Neuronal stem cell (in vitro differentiated cells): ENCODE data around the gene CD244.
A peak's percentile ranks its signal among the peaks of the same experiment; 100 is the strongest.

ENCODE experiments used
- DNase-seq: peaks from one replicate; pipeline ENCODE4 v3.0.0-alpha.2; 2013; ENCODE audit warnings: low spot score
- H2AFZ ChIP-seq: one replicate; pipeline ENCODE4 v1.6.1; 2013; ENCODE audit warnings: mild to moderate bottlenecking, low read length, inconsistent platforms
- H2AK5ac ChIP-seq: 2 replicates; pipeline ENCODE4 v1.6.1; 2013; ENCODE audit warnings: low read depth, mild to moderate bottlenecking, inconsistent platforms, low read length, moderate library complexity, mixed read lengths
- H2BK120ac ChIP-seq: 2 replicates; pipeline ENCODE4 v1.6.1; 2013; ENCODE audit warnings: low read depth, mild to moderate bottlenecking, inconsistent platforms, low read length, moderate library complexity, mixed read lengths
- H2BK12ac ChIP-seq: one replicate; pipeline ENCODE4 v1.6.1; 2013; ENCODE audit warnings: low read length, inconsistent platforms
- H2BK15ac ChIP-seq: 2 replicates; pipeline ENCODE4 v1.6.1; 2013; ENCODE audit warnings: mild to moderate bottlenecking, low read length, inconsistent platforms, mixed read lengths
- H2BK5ac ChIP-seq: one replicate; pipeline ENCODE4 v1.6.1; 2013; ENCODE audit warnings: inconsistent platforms, mild to moderate bottlenecking, low read length, moderate library complexity
- H3K14ac ChIP-seq: one replicate; pipeline ENCODE4 v1.6.1; 2013; ENCODE audit warnings: low read length, inconsistent platforms
- H3K18ac ChIP-seq: 2 replicates; pipeline ENCODE4 v1.6.1; 2013; ENCODE audit warnings: low read length, inconsistent platforms
- H3K23ac ChIP-seq: 2 replicates; pipeline ENCODE4 v1.6.1; 2013; ENCODE audit warnings: low read depth, mild to moderate bottlenecking, mixed read lengths, low read length, inconsistent platforms; ENCODE audit not compliant: poor library complexity
- H3K27ac ChIP-seq: replicated peaks from 3 replicates; pipeline ENCODE4 v1.5.1; 2013; ENCODE audit warnings: low read length, inconsistent platforms
- H3K27me3 ChIP-seq, 3 experiments: 2 replicates each; pipeline ENCODE4 v1.6.1; 2013; ENCODE audit warnings: low read length in 3 of 3, mild to moderate bottlenecking in 2 of 3, inconsistent platforms in 1 of 3, low read depth in 1 of 3, mixed read lengths in 1 of 3, moderate library complexity in 1 of 3; ENCODE audit not compliant: control insufficient read depth in 3 of 3, insufficient read depth in 3 of 3
- H3K36me3 ChIP-seq, 2 donors: replicated peaks in 1 of 2; 2 replicates each; pipeline ENCODE4 v1.6.1; 2013; ENCODE audit warnings: low read length in 2 of 2; ENCODE audit not compliant: control insufficient read depth in 2 of 2, insufficient read depth in 2 of 2
- H3K4ac ChIP-seq: 2 replicates; pipeline ENCODE4 v1.6.1; 2013; ENCODE audit warnings: inconsistent platforms, mild to moderate bottlenecking, low read length, moderate library complexity
- H3K4me1 ChIP-seq, 2 donors: 1 replicate in 1 of 2; 2 replicates in 1 of 2; pipeline ENCODE4 v1.6.1; 2013; ENCODE audit warnings: low read length in 2 of 2, low read depth in 1 of 2; ENCODE audit not compliant: control insufficient read depth in 2 of 2, insufficient read depth in 1 of 2
- H3K4me2 ChIP-seq: one replicate; pipeline ENCODE4 v1.6.1; 2013; ENCODE audit warnings: mild to moderate bottlenecking, low read length, inconsistent platforms; ENCODE audit not compliant: insufficient read depth, poor library complexity, severe bottlenecking
- H3K4me3 ChIP-seq, 2 donors: 2 replicates each; pipeline ENCODE4 v1.5.1; 2013; ENCODE audit warnings: low read length in 2 of 2, mild to moderate bottlenecking in 2 of 2, inconsistent platforms in 1 of 2, moderate library complexity in 1 of 2
- H3K79me1 ChIP-seq: one replicate; pipeline ENCODE4 v1.6.1; 2013; ENCODE audit warnings: low read depth, mild to moderate bottlenecking, inconsistent platforms, low read length, moderate library complexity
- H3K9ac ChIP-seq: one replicate; pipeline ENCODE4 v1.6.1; 2013; ENCODE audit warnings: mild to moderate bottlenecking, low read depth, low read length, inconsistent platforms; ENCODE audit not compliant: poor library complexity
- H3K9me3 ChIP-seq, 2 donors: replicated peaks in 1 of 2; 2 replicates each; pipeline versions ENCODE3 to v1.6.1; 2013; ENCODE audit warnings: low read length in 2 of 2, mild to moderate bottlenecking in 2 of 2, inconsistent platforms in 1 of 2, low read depth in 1 of 2, mixed read lengths in 1 of 2, moderate library complexity in 1 of 2; ENCODE audit not compliant: control insufficient read depth in 2 of 2, insufficient read depth in 1 of 2
- H4K8ac ChIP-seq: one replicate; pipeline ENCODE4 v1.6.1; 2013; ENCODE audit warnings: low read depth, mild to moderate bottlenecking, inconsistent platforms, low read length, moderate library complexity
- H4K91ac ChIP-seq: one replicate; pipeline ENCODE4 v1.6.1; 2013; ENCODE audit warnings: low read length, low read depth, mild to moderate bottlenecking, inconsistent platforms; ENCODE audit not compliant: poor library complexity
- WGBS, 2 donors: extraction: QIAGEN DNeasy Blood & Tissue Kit; methylation state at CpG; one replicate each; pipeline ENCODE4 v1.1.7; 2013; ENCODE audit warnings: missing lambda C conversion rate in 2 of 2, mixed read lengths in 1 of 2; ENCODE audit not compliant: insufficient read length in 2 of 2, insufficient replicate concordance in 1 of 2; ENCODE audit errors: extremely low coverage in 2 of 2; 5-methylcytosine and 5-hydroxymethylcytosine counted together

CD244 gene

GRCh38 chr1:160863061-160863773 is 530 bp upstream of the CD244 start:
- no peaks in the 10 kb centered on the region for H3K9me3 ChIP-seq
- no peak overlapping the region for H2BK15ac ChIP-seq
- no peak overlapping the region for H3K27ac ChIP-seq
- no peak overlapping the region for H4K8ac ChIP-seq
- no peak overlapping the region for H3K9ac ChIP-seq
- H2AK5ac ChIP-seq = no peak overlapping the region
- no peak overlapping the region for H3K4me3 ChIP-seq
- H4K91ac ChIP-seq = no peak overlapping the region
- no peaks in the 10 kb centered on the region for H3K27me3 ChIP-seq
- no peaks in the 10 kb centered on the region for H3K36me3 ChIP-seq
- no peak overlapping the region for H2BK120ac ChIP-seq
- no peak overlapping the region for H3K14ac ChIP-seq
- peak overlapping the region; percentile 80 for H3K18ac ChIP-seq
- H3K4ac ChIP-seq = no peak overlapping the region
- peaks cover 0 to 9% of the 10 kb centered on the region in 2 donors for H3K4me1 ChIP-seq
- DNase-seq = no peak
- no peak overlapping the region for H3K23ac ChIP-seq
- no peak overlapping the region for H3K4me2 ChIP-seq
- no CpG with 5 or more reads among the region's 11 CpGs for WGBS, 2 donors
- no peak overlapping the region for H2BK12ac ChIP-seq
- no peak overlapping the region for H2BK5ac ChIP-seq
- H3K79me1 ChIP-seq = no peaks in the 10 kb centered on the region
- no peak overlapping the region for H2AFZ ChIP-seq

DNA sequence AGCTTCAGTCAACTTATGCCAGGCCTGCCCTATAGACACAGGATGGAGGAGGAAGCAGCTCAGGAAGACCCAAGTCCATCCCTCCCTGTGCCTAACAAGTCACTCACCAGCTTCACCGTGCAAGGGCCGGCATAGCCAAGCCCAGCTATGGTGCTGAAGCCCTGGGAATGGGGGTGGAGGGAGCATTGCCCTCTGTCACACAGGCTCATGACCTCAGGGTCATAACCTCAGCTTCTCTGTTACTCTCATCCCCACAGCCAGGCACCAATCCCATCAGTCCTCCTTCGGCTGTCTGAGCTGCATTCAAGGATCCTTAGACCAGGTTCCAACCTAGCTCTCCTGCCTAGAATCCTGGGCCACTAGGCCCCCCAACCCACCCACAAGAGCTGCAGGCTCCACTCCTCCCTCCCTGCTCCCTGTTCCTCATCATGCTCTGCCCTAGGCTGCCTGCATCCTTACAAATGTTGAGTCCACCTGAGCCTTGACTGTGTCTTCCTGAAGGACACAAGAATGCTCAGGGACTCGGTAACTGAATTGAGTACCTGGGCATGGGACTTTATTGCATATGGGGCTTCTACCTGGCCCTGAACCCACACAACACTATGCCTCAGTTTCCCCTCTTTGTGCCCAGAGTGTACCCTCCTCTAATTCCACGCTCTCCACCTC is 1.7 kb downstream of the CD244 start:
- H3K23ac ChIP-seq = peak overlapping the region; percentile 56
- no peaks in the 10 kb centered on the region for H3K9me3 ChIP-seq
- peaks cover 0 to 7% of the 10 kb centered on the region in 2 donors for H3K4me1 ChIP-seq
- H4K91ac ChIP-seq = no peak overlapping the region
- no peak overlapping the region for H3K4me3 ChIP-seq
- H3K27me3 ChIP-seq = no peaks in the 10 kb centered on the region
- no peaks in the 10 kb centered on the region for H3K79me1 ChIP-seq
- WGBS, 2 donors = no CpG with 5 or more reads among the region's 5 CpGs
- H3K36me3 ChIP-seq = no peaks in the 10 kb centered on the region
- H2AFZ ChIP-seq = no peak overlapping the region
- DNase-seq = peak; percentile 24
- peak overlapping the region; percentile 86 for H2BK12ac ChIP-seq
- no peak overlapping the region for H4K8ac ChIP-seq
- H3K14ac ChIP-seq = no peak overlapping the region
- H3K4me2 ChIP-seq = no peak overlapping the region
- H3K9ac ChIP-seq = no peak overlapping the region
- H3K27ac ChIP-seq = no peak overlapping the region
- H3K18ac ChIP-seq = peak overlapping the region; percentile 44
- H3K4ac ChIP-seq = no peak overlapping the region
- H2BK5ac ChIP-seq = no peak overlapping the region
- peak overlapping the region; percentile 14 for H2AK5ac ChIP-seq
- H2BK120ac ChIP-seq = no peak overlapping the region
- H2BK15ac ChIP-seq = no peak overlapping the region

DNA sequence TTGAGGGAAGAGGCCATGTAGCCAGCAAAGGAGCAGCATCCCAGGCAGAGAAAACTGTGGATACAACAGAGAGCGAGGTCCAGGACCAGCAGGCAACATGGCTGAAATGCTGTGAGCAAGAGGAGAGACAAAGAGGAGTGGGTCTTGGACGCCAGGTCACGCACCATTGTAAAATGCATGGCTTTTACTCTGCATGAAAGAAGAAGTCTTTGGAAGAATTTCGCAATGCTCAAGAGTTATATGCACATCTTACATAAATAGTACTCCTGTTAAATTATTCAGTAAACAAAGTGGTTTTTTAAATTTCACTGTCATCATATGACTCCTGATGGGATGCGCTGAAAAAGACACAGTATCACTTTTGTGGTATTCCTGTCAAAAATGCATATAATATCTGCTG is 3.5 kb downstream of the CD244 start:
- H2BK120ac ChIP-seq = no peak overlapping the region
- no peak overlapping the region for H3K4me3 ChIP-seq
- no peak overlapping the region for H4K8ac ChIP-seq
- H3K4ac ChIP-seq = no peak overlapping the region
- H2BK5ac ChIP-seq = no peak overlapping the region
- no peaks in the 10 kb centered on the region for H3K36me3 ChIP-seq
- no peak overlapping the region for H3K9ac ChIP-seq
- WGBS, 2 donors = no CpG with 5 or more reads among the region's 5 CpGs
- no peak overlapping the region for H3K4me2 ChIP-seq
- H3K79me1 ChIP-seq = no peaks in the 10 kb centered on the region
- no peaks in the 10 kb centered on the region for H3K9me3 ChIP-seq
- H3K4me1 ChIP-seq = peaks cover 0 to 7% of the 10 kb centered on the region in 2 donors
- no peak overlapping the region for H2AK5ac ChIP-seq
- no peak for DNase-seq
- H2BK12ac ChIP-seq = no peak overlapping the region
- no peak overlapping the region for H2BK15ac ChIP-seq
- H4K91ac ChIP-seq = no peak overlapping the region
- H3K14ac ChIP-seq = no peak overlapping the region
- no peak overlapping the region for H3K18ac ChIP-seq
- H2AFZ ChIP-seq = no peak overlapping the region
- H3K23ac ChIP-seq = no peak overlapping the region
- no peak overlapping the region for H3K27ac ChIP-seq
- peaks cover 0 to 2% (median 0%) of the 10 kb centered on the region in 3 experiments for H3K27me3 ChIP-seq

DNA sequence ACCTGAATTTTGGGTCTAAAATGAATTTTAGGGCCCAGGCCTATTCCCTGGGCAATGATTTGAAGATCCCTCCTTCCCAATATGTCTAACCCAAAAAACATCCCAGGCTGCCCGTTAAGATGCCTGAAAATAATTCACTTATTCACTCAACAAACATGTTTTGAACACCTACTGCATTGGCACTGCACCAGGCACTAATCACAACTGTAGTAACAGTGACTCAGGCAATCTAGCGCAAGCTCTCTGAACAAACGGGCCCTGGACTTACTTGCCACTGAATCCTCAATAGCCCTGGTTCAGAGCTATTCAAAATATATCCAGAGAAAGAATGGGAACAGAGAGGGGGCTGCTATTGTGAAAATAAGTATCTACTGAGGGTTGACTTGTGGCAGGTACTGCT is 4.2 kb downstream of the CD244 start:
- Histone ChIP-seq H2AFZ (no peak overlapping the region), H3K4me2 (no peak overlapping the region), H3K9me3 (no peaks in the 10 kb centered on the region), H3K14ac (no peak overlapping the region), H2BK12ac (no peak overlapping the region), H2BK15ac (no peak overlapping the region), H3K4me3 (no peak overlapping the region), H2AK5ac (no peak overlapping the region), H2BK120ac (no peak overlapping the region), H4K8ac (no peak overlapping the region), H3K4me1 (peaks cover 0 to 7% of the 10 kb centered on the region in 2 donors), H2BK5ac (no peak overlapping the region), H3K36me3 (no peaks in the 10 kb centered on the region), H3K79me1 (no peaks in the 10 kb centered on the region), H3K23ac (no peak overlapping the region), H3K9ac (no peak overlapping the region), H3K18ac (no peak overlapping the region), H4K91ac (no peak overlapping the region), H3K4ac (no peak overlapping the region), H3K27ac (no peak overlapping the region), H3K27me3 (peaks cover 0 to 2% (median 0%) of the 10 kb centered on the region in 3 experiments)
- no CpG with 5 or more reads among the region's 3 CpGs for WGBS, 2 donors
- no peak for DNase-seq
